AG08395 (cell line): Measurements from ENCODE around the gene HEATR3.
"Not testable (repeated sequence)": the region's sequence is repeated elsewhere in the genome, so short reads cannot be mapped to it uniquely, and the experiment has no call there.

Experiments
- DNase-seq: peaks from one replicate; pipeline ENCODE4 v3.0.0; 2012; ENCODE audit warnings: mixed read lengths, low spot score

The HEATR3 gene

DNA sequence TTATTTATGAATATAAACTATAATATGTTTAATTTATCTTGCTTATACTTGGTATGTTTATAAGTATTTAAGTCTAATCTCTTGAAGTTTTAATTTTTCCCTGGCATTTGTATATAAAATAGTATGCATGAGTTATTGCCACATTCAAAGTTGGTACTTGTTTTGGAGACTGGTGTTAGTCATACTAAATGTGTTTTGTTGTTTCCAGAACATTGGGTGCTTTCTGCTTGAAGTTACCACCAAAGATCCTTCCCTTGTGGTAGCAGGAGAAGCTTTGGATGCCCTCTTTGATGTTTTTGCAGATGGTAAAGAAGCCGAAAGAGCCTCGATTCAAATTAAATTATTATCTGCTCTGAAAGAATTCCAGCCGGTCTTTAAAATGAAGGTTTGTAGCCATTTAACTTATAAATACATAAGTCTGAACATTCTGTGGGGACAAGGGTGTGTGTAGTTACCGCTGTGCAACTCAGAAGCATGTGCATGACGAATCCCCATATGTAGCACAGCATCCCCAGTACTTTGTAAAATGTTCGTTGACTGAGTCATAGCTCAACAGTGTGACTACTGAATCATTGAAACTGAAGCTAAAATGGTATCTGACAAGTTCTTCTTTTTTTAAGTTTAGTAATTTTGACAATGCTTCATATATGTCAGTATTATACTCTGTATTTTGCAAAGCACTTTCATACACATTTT lies 36.4 kb downstream of the HEATR3 start:
- peak; percentile 77 for DNase-seq

DNA sequence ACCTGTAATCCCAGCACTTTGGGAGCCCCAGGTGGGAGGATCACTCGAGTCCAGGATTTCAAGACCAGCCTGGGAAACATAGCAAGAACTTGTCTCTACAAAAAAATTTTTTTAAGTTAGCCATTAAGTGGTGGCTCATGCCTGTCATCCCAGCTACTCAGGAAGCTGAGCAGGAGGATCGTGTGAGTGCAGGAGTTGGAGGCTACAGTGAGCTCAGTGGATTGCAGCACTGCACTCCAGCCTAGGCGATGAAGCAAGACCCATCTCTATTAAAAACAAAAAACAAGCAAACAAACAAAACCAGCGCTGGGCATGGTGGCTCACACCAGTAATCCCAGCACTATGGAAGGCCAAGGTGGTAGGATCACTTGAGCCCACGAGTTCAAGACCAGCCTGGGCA lies 38.0 kb downstream of the HEATR3 start:
- DNase-seq, result no peak

DNA sequence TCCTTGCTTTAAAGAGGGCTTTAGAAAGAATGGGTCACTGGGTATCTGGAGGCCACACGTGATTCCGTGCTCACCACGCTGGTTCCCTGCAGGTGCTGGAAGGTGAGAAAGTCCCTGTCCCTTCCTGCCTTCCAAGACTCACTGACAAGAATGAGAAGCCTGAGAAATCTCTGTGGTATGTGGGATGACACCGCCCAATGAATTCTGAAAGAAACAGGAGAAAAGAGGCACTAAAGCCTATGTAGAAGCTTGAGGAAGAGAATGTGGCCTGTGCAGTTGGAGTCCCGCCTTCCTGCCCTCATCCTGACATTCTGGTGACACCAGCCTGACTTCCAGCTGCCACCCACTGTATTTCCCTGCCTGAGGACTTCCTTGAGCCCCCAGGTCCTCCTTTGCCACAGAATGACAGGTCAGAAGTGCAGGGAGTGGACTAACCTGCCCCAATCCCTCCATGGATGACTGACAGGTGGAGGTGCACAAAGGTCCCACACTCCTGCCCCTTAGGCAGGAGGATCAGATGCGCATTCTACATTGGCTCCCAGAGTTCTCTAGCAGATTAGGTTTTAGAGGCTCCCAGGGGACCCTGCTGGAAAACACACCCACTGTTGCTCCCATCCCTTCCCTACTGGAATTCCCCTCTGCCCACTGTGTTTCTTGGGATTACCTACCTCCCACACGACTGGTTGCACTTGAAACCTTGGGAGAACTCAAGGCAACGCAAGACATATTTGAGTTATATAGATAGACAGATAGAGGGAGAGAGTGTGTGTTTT lies 48.8 kb downstream of the HEATR3 start:
- DNase-seq, result peak; percentile 16

DNA sequence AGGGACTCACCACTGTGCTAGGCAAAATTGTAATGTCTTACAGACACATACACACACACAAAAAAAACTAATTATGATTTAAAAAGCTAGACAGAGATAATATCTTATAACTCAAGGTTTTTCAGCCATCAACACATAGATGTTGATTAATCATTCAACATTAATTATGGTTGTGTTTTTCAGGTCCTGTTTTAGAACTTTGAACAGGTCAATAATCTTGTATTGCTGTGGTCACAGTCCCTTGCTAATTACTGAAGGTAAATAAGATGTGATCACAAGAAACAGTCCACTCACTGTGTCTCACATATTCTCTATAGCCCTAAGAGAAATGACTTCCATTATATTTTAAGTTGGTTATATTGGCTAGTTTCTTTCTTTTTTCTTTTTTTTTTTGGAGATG lies 54.9 kb downstream of the HEATR3 start:
- DNase-seq, result no peak

DNA sequence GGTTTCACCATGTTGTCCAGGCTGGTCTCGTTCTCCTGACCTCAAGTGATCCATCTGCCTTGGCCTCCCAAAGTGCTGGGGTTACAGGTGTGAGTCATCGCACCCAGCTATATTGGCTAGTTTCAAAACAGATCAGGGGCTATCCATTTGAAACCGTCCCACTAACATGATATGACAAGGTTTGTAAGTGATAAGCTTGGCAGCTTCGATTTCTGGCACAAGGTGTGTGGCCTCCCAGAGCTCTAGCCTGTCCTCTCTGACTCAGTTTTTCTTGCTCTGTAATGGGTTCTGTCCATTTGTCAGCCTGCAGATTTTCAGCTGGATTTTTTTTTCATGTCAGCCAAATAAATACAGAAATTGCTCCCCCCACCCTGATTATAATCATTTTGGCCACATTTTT lies 55.5 kb downstream of the HEATR3 start:
- no peak for DNase-seq

DNA sequence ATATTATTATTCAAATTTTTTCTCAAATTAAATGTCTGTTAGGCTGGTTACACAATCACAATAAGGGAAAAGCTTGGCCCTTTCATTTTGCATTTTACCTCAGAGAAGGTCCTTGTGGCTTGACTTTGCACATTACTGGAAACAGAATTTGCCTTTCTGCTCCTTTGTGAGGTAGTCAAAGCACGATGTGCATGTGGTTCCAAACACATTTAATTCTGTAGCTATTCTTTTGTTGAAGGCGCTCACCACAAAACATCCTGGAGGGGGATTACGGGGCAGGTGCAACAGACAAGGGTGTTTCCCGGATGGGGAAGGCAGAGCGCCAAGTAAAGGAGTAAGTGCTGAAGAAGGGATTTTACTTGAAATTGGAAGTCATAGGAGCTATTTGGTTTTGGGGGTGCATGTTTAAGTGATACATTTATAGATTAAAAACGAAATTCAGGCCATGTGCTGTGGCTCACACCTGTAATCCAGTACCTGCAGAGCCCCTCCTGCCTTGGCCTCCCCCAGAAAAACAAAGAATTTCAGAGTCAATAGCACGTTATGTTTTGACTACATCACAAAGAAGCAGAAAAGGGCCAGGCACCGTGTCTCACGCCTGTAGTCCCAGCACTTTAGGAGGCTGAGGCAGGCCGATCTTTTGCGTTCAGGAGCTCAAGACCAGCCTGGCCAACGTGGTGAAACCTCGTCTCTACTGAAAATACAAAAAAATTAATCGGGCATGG lies 56.1 kb downstream of the HEATR3 start:
- no peak for DNase-seq

DNA sequence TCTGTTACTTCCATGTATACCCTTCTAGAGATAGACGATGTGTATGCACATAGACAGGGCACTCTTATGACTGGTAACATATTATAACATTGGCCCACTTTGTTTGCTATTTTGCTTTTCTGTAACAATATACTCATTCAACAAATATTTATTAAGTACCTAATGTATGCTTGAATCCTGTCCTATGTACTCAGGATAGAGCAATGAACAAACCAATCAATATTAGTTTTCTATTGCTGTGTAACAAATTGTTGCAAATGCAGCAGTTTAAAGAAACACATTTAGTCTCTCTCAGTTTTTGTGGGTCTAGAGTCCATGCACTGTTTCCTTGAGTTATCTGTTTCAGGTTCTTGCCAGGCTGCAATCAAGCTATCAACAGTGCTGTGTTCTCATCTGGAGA lies 57.6 kb downstream of the HEATR3 start:
- DNase-seq, result no peak

DNA sequence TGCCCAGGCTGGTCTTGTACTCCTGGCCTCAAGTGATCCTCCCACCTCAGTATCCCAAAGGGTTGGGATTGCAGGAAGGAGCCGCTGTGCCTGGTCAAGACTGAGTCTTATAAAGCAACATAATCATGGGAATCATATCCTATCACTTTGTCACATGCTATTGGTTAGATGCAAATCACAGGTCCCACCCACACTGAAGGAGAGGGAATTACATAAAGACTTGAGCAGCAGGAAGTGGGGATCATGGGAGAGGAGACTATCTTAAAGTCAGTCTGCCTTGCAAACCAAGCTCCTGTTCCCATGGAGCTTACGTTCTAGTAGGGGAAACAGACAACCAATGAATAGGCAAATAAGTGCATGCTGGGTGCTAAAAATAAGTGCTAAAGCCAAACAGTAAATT lies 59.0 kb downstream of the HEATR3 start:
- no peak for DNase-seq

DNA sequence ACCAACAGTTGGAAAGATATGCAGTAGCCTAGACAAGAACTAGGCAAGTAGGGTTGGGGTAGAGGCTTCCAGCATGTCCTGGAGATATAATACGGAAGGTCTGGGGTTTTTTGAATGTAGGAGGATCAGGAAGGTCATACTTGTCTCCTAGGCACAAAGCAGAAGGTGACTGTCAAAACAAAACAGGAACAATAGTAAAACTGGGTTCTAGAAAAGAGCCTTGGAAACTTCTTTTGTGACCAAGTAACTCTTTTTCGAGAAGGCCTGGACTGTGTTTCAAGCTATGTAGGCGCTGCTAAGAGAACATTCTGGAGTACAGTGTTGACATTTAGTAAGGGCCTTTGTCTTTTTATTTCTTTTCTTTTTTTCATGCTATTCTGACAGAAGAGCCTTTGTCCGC lies 60.4 kb downstream of the HEATR3 start:
- no peak for DNase-seq

DNA sequence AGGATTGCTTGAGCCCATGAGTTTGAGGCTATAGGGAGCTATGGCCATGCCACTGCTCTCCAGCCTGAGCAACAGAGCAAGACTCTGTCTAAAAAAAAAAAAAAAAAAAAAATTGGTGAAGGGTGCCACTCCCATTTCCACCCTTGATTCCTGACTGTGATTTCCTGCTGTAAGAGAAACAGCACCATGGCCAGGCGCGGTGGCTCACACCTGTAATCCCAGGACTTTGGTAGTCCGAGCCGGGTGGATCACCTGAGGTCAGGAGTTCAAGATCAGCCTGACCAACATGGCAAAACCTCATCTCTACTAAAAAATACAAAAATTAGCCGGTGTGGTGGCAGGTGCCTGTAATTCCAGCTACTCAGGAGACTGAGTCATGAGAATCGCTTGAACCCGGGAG lies 66.8 kb downstream of the HEATR3 start:
- DNase-seq, result not testable (repeated sequence)

DNA sequence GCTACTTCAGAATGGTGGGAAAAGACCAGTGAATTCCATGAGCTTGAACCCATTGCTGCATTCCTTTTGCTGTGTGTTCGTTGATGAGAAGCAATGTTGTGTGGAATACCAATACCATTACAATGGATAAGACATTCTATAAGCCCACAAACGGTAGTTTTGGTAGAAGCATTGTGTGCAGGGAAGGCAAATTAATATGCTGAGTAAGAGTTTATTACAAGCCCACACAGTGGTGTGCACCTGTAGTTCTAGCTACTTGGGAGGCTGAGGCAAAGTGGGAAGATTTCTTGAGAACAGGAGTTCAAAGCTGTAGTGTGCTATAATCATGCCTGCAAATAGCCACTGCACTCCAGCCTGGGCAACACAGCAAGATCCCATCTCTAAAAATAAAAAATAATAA lies 67.4 kb downstream of the HEATR3 start:
- no peak for DNase-seq

DNA sequence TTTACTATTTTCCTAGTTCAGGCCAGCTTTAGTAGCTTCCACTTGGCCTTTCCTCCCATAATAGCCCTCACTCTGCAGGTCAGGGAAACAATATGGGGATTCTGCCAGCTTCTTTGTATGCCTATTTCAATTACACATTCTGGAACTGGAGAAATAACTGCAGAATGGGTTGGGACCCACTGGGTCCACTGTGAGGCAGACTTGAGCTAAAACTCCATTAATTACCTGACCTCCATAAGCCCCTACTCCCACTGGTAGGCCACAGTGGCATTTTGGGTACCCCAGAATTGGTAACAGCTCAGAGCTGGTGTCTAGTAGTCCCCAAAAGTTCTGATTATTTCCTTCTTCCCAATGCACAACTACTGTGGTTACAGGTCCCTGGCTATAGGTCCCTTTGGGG lies 70.6 kb downstream of the HEATR3 start:
- DNase-seq, result no peak

DNA sequence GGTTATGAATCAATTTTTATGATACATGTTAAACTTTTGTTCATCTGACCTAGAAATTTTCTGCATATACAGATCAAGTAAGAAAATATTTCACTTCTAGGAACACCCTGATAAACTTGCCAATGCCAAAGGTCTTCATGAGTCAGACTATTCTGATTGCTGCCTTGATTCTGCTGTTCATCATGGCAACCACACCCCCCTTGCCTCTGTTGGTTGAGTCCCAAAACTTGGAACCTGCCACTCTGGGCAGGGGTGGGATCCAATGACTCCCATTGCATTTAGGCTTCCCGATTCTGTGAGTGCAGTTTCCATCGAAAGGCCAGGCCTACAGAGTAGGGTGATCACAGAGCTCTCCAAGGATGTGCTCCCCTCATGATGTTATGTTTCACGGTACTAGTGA lies 71.5 kb downstream of the HEATR3 start:
- DNase-seq, result no peak

DNA sequence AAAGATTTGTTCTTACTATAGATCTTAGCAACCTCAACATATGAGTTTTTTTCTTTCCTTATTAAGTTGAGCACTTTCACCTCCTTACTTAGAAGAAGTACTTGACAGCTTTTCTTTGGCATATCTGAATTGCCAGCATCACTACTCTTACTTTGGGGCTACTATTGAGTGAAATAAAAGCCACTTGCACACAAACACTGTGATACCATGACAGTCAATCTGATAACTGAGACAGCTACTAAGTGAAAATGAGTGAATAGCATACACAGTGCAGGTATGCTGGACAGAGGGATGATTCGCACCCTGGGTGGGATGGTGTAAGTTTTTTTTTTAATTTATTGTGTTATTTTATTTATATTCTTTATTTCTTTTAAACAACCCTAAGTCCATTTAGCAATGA lies 73.8 kb downstream of the HEATR3 start:
- DNase-seq, result no peak

DNA sequence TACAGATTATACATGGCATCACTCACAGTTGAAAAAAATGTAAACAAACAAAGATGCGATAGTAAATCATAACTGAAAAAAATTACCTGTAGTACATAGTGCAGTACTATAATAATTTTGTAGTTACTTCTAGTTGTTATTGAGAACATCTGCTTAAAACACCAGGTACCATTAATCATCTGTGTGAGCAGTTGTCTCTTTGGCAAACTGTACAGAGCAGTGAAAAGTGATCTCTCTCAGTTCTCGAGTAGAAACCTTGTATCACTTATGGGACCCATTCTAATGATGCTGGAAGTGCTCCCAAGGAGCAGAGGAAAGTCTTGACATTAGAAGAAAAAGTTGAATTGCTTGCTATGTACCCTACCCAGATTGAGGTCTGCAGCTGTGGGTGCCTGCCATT lies 78.4 kb downstream of the HEATR3 start:
- DNase-seq, result no peak

DNA sequence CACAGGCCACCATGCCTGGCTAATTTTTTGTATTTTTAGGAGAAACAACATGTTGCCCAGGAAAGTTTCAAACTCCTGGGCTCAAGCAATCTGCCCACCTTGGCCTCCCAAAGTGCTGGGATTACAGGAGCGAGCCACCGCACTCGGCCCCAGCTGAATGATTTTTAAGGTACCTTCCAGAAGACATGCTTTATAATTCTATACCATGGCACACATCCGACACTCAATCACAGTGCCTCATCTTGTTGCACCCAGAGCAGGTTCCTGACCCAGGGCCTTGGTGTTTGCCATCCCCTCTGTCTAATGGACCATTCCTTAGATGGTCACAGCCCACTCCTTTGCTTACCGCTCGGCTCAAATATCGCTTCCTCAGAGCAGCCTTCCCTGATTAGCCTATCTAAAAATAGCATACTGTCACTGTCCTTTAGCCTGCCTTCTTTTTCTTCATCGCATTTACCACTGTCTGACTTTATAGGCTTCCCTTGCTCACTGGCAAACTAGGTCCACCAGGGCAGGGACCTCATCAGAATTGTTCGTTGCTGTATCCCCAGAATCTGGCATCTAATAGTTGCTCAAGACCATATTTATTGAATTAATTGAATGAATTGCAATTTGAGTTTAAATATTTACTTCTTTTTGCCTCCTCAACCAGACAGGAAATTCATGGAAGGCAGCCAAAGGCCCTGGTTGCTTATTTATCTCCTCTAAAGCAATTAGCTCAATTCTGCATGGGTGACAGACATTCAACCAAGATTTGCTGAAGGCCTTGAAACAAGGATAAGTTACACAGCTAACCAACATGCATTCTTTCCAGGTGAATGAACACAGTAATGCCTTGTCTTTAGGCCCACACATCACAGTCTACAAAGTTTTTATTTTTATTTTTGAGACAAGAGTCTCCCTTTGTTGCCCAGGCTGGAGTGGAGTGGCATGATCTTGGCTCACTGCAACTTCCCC lies 81.0 kb downstream of the HEATR3 start:
- DNase-seq, result no peak

DNA sequence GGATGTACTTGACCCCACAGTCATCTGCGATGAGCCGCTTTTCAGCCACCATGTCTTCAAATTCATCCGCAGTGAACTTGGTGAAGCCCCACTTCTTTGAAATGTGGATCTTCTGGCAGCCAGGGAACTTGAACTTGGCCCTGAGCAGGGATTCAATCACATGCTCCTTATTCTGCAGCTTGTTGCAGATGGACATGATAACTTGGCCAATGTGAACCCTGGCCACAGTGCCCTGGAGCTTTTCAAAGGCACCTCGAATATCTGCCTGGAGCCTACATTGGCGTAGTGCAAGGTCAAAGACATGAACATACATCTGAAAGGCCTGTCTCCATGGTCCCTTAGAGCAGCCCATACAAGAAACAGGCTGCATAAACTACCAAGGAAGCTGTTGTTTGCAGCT lies 85.6 kb downstream of the HEATR3 start:
- DNase-seq, result no peak

DNA sequence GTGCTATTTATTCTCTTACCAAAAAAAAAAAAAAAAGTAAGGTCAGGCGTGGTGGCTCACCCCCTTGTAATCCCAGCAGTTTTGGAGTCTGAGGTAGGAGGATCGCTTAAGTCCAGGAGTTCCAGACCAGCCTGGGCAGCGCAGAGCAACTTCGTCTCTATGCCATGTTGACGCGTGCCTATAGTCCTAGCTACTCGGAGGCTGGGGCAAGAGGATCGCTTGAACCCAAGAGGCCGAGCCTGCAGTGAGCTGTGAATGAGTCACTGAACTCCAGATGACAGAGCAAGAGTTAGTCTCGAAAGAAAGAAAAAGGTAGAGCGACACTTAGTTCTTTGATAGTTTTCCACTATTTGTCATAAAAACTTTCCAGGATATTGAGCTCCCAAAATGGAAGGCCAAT lies 86.0 kb downstream of the HEATR3 start:
- no peak for DNase-seq

DNA sequence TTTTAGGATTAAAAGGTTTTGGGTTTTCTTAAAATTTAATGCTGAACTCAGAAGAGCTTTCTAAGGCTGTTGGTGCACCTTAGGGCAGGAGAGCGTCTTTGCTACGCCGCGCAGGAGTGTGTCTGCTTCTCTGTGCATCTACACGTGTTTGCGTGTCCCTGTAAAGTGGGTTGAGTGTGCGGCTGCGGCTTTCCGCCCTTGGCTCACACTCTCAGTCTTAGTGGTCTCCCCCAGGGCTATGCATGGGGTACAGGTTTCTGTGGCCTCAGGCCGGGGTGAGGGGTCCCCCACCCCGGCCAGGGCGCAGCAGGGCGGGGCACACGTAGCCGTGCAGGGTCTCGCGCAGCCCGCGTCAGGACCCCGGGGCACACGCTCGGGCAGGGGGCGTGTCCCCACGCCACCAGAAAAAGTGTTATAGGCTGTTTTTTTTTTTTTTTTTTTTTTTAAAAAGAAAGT lies 86.6 kb downstream of the HEATR3 start:
- DNase-seq, result peak; percentile 41

DNA sequence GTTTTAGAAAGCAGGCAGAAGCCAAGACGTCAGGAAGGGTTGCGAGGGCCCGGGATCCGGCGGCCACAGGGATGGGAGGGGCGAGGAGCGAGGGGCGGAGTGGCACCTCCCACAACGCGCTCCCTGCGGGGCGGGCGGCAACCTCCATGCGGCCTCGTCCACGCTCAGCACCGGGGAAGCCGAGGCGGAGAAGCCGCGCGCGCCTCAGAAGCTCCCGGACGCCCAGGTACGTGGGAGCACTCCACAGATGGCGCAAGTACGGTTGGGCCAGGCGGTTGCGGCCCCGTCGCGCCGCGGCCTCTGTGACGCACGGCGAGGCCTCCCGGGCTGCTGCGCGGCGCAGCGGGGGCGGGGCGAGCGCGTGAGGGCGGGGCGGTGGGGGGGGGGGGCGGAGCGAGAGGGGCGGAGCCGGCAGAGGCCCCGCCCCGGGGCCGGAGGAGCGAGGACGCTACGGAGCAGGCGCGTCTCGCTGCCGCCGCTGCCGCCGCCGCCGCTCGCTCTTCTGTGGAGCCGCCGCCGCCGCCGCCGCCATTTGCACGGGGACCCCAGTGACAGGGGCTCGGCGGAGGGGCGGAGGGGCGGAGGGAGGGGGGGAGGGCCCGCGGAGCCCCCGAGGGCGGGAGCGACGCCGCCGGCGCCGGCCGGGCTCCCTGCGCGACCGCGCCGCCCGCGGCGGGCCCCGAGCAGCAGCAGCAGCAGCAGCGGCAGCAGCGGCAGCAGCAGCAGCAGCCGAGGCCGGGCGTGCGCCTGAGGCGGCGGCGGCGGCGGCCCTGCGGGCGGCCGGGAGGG lies 87.2 kb downstream of the HEATR3 start, which contains the start of gene TENT4B:
TENT4B (plus strand) TSS at position 500 of the 789 bp plus-strand sequence. CDS start 316 bp downstream, outside the sequence.
- peak; percentile 98 for DNase-seq
